CD4-positive, CD25-positive, alpha-beta regulatory T cell (primary cell): ENCODE data around the gene PLXNA4. TPM values are rescaled to one million over a fixed set of nuclear protein-coding genes. Genes with fewer than 3 reads are reported as not detected.

Experiments used
- ATAC-seq, 2 donors: fragments of 150-1000 bp; cut with Tn5 transposase; one replicate each; pipeline ENCODE4 v1.10.0; 2021; ENCODE audit warnings: low read depth in 2 of 2, moderate number of reproducible peaks in 2 of 2, moderate library complexity in 1 of 2
- DNase-seq, 3 donors: peaks; one replicate each; pipeline versions ENCODE4 v3.0.0 to v3.0.0-alpha.2; 2012 to 2022; ENCODE audit warnings: mixed read lengths in 1 of 3
- H3K27ac ChIP-seq: one replicate; pipeline ENCODE4 v1.7.0; 2013; ENCODE audit warnings: mild to moderate bottlenecking, low read length; ENCODE audit not compliant: insufficient read depth, poor library complexity, severe bottlenecking
- H3K27me3 ChIP-seq: one replicate; pipeline ENCODE4 v1.7.0; 2013; ENCODE audit warnings: low read length; ENCODE audit not compliant: control insufficient read depth, insufficient read depth
- H3K36me3 ChIP-seq: one replicate; pipeline ENCODE4 v1.7.0; 2013; ENCODE audit warnings: mild to moderate bottlenecking, low read length, moderate library complexity; ENCODE audit not compliant: control insufficient read depth, insufficient read depth
- H3K4me1 ChIP-seq: 2 replicates; pipeline ENCODE4 v1.7.0; 2013; ENCODE audit warnings: mild to moderate bottlenecking, low read length; ENCODE audit not compliant: insufficient read depth, control insufficient read depth, poor library complexity, severe bottlenecking
- H3K4me3 ChIP-seq: one replicate; pipeline ENCODE4 v1.7.0; 2013; ENCODE audit warnings: low read depth, mild to moderate bottlenecking, low read length, moderate library complexity
- H3K9me3 ChIP-seq, 2 experiments: 1 replicate in 1 of 2; 2 replicates in 1 of 2; pipeline ENCODE4 v1.7.0; 2013; ENCODE audit warnings: low read length in 2 of 2, mild to moderate bottlenecking in 1 of 2, moderate library complexity in 1 of 2; ENCODE audit not compliant: control insufficient read depth in 2 of 2
- H3K27ac Mint-ChIP-seq, 3 donors: one replicate each; pipeline ENCODE4 v1.8.0; 2020 to 2022; ENCODE audit warnings: mild to moderate bottlenecking in 3 of 3, mixed read lengths in 3 of 3, moderate library complexity in 2 of 3
- H3K27me3 Mint-ChIP-seq: one replicate; pipeline ENCODE4 v1.8.0; 2022; ENCODE audit warnings: mild to moderate bottlenecking, mixed read lengths
- H3K36me3 Mint-ChIP-seq: one replicate; pipeline ENCODE4 v1.8.0; 2020; ENCODE audit warnings: mixed read lengths
- H3K4me1 Mint-ChIP-seq, 4 donors: one replicate each; pipeline ENCODE4 v1.8.0; 2020 to 2022; ENCODE audit warnings: mixed read lengths in 4 of 4, mild to moderate bottlenecking in 1 of 4
- H3K4me3 Mint-ChIP-seq, 4 donors: one replicate each; pipeline ENCODE4 v1.8.0; 2020 to 2022; ENCODE audit warnings: mild to moderate bottlenecking in 4 of 4, mixed read lengths in 4 of 4, moderate library complexity in 3 of 4
- H3K9me3 Mint-ChIP-seq, 7 donors: one replicate each; pipeline ENCODE4 v1.8.0; 2020 to 2022; ENCODE audit warnings: mixed read lengths in 7 of 7, mild to moderate bottlenecking in 3 of 7, moderate library complexity in 2 of 7
- polyA plus RNA-seq, 4 donors: library from polyadenylated mRNA; unstranded; fragments of 300-500 nt; fragmentation: Illumina TruSeq; gene quantifications; one replicate each; pipeline ENCODE4 v1.2.3, GENCODE V29; 2021
- total RNA-seq: library from RNA; stranded (reverse); gene quantifications from one replicate; pipeline ENCODE4 v1.2.3, GENCODE V29; 2022

The PLXNA4 gene
- total and polyA plus RNA-seq, 5 donors from 2014 or later: 0.27 TPM; not detected in 4

- Histone ChIP-seq H3K36me3 (no peaks in the 10 kb centered on the region), H3K4me1 (no peaks in the 10 kb centered on the region), H3K9me3 (no peaks in the 10 kb centered on the region), H3K27me3 (no peaks in the 10 kb centered on the region), H3K4me3 (no peak overlapping the region), H3K27ac (no peak overlapping the region)
- Mint-ChIP-seq H3K4me1 (no peaks in the 10 kb centered on the region), H3K9me3 (peaks cover 0 to 4% (median 0%) of the 10 kb centered on the region in 7 donors), H3K27me3 (no peaks in the 10 kb centered on the region), H3K36me3 (no peaks in the 10 kb centered on the region), H3K27ac (no peak overlapping the region), H3K4me3 (no peak overlapping the region)
- DNase-seq (no peak), ATAC-seq (no peak)
Observed at GRCh38 chr7:132380059-132380458, 196.2 kb downstream of the PLXNA4 start.

GRCh38 chr7:132379292-132379691 is 197.0 kb downstream of the PLXNA4 start:
- no peaks in the 10 kb centered on the region for H3K9me3 ChIP-seq
- no peak overlapping the region for H3K4me3 ChIP-seq
- ATAC-seq: no peak
- H3K9me3 Mint-ChIP-seq: peaks cover 0 to 4% (median 0%) of the 10 kb centered on the region in 7 donors
- H3K36me3 Mint-ChIP-seq: no peaks in the 10 kb centered on the region
- no peak overlapping the region for H3K4me3 Mint-ChIP-seq
- no peaks in the 10 kb centered on the region for H3K27me3 ChIP-seq
- H3K36me3 ChIP-seq: no peaks in the 10 kb centered on the region
- no peak for DNase-seq
- H3K4me1 Mint-ChIP-seq: no peaks in the 10 kb centered on the region
- H3K27ac Mint-ChIP-seq: no peak overlapping the region
- H3K27me3 Mint-ChIP-seq: no peaks in the 10 kb centered on the region
- no peaks in the 10 kb centered on the region for H3K4me1 ChIP-seq
- H3K27ac ChIP-seq: no peak overlapping the region

DNA sequence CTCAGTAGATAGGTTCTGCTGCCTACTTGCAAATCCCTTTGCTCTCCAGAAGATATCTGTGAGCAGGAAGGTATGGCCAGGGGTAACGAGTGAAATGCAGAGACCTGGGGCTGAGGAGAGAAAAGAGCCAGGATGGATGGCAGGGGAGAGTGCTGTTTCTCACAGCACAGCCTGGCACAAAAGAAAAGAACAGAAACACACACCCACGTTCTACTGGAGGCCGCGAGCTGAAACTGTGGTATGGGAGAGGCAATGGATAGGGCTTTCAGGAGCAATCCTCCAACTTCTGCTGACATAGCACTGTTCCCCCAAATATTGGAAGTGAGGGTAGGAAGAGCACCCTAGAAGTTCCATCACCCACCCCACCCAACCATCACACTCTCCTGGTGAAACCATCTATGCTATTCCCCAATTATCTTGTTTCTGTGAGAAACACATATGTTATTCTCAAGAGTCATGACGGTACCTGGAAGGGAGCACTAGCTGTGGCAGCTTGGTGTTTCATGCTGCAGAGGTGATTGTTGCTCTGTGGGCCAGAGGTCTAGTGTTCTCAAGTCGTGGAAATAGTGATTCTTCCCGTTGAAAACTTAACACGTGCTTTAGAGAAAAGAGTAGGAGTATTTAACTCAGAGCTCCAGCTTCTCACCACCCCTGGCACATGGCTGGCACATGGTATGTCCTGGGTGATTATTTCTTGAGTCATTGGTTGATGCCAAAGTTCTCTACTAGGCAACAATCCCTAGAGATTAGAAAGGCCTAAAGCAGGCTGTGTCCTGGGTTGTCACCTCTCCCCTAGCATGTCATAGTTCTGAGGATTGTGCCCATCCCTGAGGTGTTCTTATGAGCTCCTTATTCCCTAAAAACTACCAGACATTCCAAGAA is 198.3 kb downstream of the PLXNA4 start:
- H3K9me3 Mint-ChIP-seq: peaks cover 0 to 4% (median 0%) of the 10 kb centered on the region in 7 donors
- DNase-seq: no peak
- no peak overlapping the region for H3K27ac ChIP-seq
- no peaks in the 10 kb centered on the region for H3K9me3 ChIP-seq
- ATAC-seq: no peak
- no peaks in the 10 kb centered on the region for H3K4me1 Mint-ChIP-seq
- no peaks in the 10 kb centered on the region for H3K27me3 ChIP-seq
- no peak overlapping the region for H3K4me3 ChIP-seq
- no peak overlapping the region for H3K27ac Mint-ChIP-seq
- H3K27me3 Mint-ChIP-seq: no peaks in the 10 kb centered on the region
- no peaks in the 10 kb centered on the region for H3K4me1 ChIP-seq
- no peaks in the 10 kb centered on the region for H3K36me3 Mint-ChIP-seq
- H3K36me3 ChIP-seq: no peaks in the 10 kb centered on the region
- H3K4me3 Mint-ChIP-seq: no peak overlapping the region

GRCh38 chr7:132377015-132377414 is 199.3 kb downstream of the PLXNA4 start:
- no peaks in the 10 kb centered on the region for H3K36me3 ChIP-seq
- H3K4me3 ChIP-seq: no peak overlapping the region
- DNase-seq: no peak
- no peak for ATAC-seq
- no peaks in the 10 kb centered on the region for H3K27me3 Mint-ChIP-seq
- H3K36me3 Mint-ChIP-seq: no peaks in the 10 kb centered on the region
- H3K27me3 ChIP-seq: no peaks in the 10 kb centered on the region
- H3K4me1 Mint-ChIP-seq: no peaks in the 10 kb centered on the region
- no peak overlapping the region for H3K4me3 Mint-ChIP-seq
- H3K9me3 ChIP-seq: no peaks in the 10 kb centered on the region
- no peak overlapping the region for H3K27ac ChIP-seq
- H3K4me1 ChIP-seq: no peaks in the 10 kb centered on the region
- peaks cover 0 to 4% (median 0%) of the 10 kb centered on the region in 7 donors for H3K9me3 Mint-ChIP-seq
- peak overlapping the region in 1 of 3 donors; percentile 79 for H3K27ac Mint-ChIP-seq

- H3K36me3 ChIP-seq: no peaks in the 10 kb centered on the region
- no peaks in the 10 kb centered on the region for H3K4me1 ChIP-seq
- H3K27me3 ChIP-seq: no peaks in the 10 kb centered on the region
- H3K4me3 ChIP-seq: no peak overlapping the region
- Mint-ChIP-seq H3K9me3 (peaks cover 0 to 4% (median 0%) of the 10 kb centered on the region in 7 donors), H3K4me3 (no peak overlapping the region), H3K36me3 (no peaks in the 10 kb centered on the region), H3K27me3 (no peaks in the 10 kb centered on the region), H3K4me1 (no peaks in the 10 kb centered on the region), H3K27ac (no peak overlapping the region)
- no peaks in the 10 kb centered on the region for H3K9me3 ChIP-seq
- H3K27ac ChIP-seq: no peak overlapping the region
- ATAC-seq: no peak
- DNase-seq: no peak
Observed at GRCh38 chr7:132376361-132377013, 199.8 kb downstream of the PLXNA4 start.

GRCh38 chr7:132373879-132374278 is 202.4 kb downstream of the PLXNA4 start:
- Histone ChIP-seq H3K27me3 (no peaks in the 10 kb centered on the region), H3K27ac (no peak overlapping the region)
- no peak overlapping the region for H3K4me3 Mint-ChIP-seq

DNA sequence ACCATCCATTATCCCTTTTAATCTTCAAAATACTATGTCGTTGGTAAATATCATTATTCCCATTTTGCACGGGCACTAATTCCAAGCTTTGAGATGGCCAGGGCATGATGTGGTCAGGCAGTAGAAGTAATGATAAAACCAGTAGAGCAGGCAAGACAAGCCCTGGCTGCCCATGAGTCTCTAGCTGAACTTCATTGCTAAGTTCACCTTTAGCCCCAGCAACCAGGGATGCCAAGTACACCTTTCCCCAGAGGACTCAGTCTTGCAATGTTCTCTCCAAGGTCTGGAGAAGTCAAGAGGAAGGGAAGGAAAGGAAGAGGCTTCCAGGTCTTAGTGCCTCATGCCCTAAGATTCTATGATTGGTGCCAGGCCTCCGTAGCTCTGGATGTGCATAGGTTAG is 203.2 kb downstream of the PLXNA4 start:
- Mint-ChIP-seq H3K27me3 (no peaks in the 10 kb centered on the region), H3K4me1 (no peaks in the 10 kb centered on the region), H3K4me3 (no peak overlapping the region), H3K27ac (no peak overlapping the region), H3K36me3 (no peaks in the 10 kb centered on the region), H3K9me3 (peaks cover 0 to 4% (median 0%) of the 10 kb centered on the region in 7 donors)
- ATAC-seq (no peak), DNase-seq (no peak)
- no peaks in the 10 kb centered on the region for H3K4me1 ChIP-seq
- no peak overlapping the region for H3K4me3 ChIP-seq
- no peaks in the 10 kb centered on the region for H3K9me3 ChIP-seq
- no peaks in the 10 kb centered on the region for H3K27me3 ChIP-seq
- H3K36me3 ChIP-seq: no peaks in the 10 kb centered on the region
- no peak overlapping the region for H3K27ac ChIP-seq

More at GRCh38 chr7:132373879-132374278, 202.4 kb downstream of the PLXNA4 start:
- H3K27ac Mint-ChIP-seq: no peak overlapping the region
- H3K4me1 Mint-ChIP-seq: no peaks in the 10 kb centered on the region
- no peaks in the 10 kb centered on the region for H3K36me3 Mint-ChIP-seq
- H3K9me3 ChIP-seq: no peaks in the 10 kb centered on the region
- no peaks in the 10 kb centered on the region for H3K4me1 ChIP-seq
- DNase-seq (no peak), ATAC-seq (no peak)
- no peak overlapping the region for H3K4me3 ChIP-seq
- no peaks in the 10 kb centered on the region for H3K36me3 ChIP-seq
- peaks cover 0 to 4% (median 0%) of the 10 kb centered on the region in 7 donors for H3K9me3 Mint-ChIP-seq
- H3K27me3 Mint-ChIP-seq: no peaks in the 10 kb centered on the region
